ENCODE measurements around the gene EDIL3.

DNA sequence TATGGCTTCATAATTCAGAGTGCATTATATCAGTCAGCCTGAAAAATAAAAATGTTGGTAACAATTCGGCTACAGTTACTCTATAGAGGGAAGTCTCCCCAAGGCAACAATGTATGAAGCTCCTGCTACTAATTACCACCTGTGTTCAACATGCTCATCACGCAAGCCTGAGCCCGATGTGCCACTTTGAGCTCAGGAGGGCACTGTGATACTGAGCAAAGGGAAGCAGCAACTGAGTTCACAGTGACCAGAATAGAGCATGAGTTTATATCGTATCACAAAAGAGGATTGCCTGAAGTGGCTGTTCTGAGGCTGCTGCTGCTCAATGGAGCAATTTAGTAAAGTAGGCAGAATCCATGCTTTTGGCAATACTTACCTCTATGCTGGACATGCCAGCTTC, 462.0 kb downstream of the EDIL3 start:
- TF ChIP-seq, protein P1, sequence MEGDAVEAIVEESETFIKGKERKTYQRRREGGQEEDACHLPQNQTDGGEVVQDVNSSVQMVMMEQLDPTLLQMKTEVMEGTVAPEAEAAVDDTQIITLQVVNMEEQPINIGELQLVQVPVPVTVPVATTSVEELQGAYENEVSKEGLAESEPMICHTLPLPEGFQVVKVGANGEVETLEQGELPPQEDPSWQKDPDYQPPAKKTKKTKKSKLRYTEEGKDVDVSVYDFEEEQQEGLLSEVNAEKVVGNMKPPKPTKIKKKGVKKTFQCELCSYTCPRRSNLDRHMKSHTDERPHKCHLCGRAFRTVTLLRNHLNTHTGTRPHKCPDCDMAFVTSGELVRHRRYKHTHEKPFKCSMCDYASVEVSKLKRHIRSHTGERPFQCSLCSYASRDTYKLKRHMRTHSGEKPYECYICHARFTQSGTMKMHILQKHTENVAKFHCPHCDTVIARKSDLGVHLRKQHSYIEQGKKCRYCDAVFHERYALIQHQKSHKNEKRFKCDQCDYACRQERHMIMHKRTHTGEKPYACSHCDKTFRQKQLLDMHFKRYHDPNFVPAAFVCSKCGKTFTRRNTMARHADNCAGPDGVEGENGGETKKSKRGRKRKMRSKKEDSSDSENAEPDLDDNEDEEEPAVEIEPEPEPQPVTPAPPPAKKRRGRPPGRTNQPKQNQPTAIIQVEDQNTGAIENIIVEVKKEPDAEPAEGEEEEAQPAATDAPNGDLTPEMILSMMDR (IDR thresholded peaks at IDR 0.05): no peak
- no peak for TF ChIP-seq POLR2A (IDR thresholded peaks at IDR 0.05)
